CD4-positive, alpha-beta T cell treated with Interleukin-4 for 1 hour (primary cell): Measurements from ENCODE around the gene GAPDHS.
A peak's percentile ranks its signal among the peaks of the same experiment; 100 is the strongest.

ENCODE experiments used
- DNase-seq, 2 donors: peaks; one replicate each; pipeline ENCODE4 v3.0.0-alpha.2; 2020 to 2022

The GAPDHS gene

DNA sequence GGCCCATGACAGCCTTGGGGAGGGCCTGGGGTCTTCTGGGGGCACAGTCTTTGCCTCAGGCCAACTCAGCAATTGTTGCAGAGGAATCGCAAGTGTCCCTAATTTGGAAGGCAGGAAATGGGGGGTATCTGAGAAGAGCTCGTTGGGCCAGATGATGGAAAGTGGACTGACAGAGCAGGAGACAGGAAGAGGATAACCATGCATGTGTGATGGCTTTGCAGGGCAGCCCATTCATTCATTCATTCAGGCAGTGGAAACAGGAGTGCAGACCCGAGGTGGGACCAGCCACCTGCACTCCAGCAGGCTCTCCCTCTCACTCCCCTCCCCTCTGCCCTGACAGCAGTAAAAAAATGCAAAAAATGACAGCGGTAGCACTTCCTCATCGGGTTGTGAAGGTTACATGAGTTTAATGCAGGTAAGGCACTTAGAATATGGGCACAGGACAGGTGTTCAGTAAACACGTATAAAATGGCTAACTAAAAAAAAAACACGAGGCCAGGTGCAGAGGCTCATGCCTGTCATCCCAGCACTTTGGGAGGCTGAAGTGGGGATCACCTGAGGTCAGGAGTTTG lies 7.2 kb downstream of the GAPDHS start:
- DNase-seq, result no peak

GRCh38 chr19:35542209-35542608 lies 9.0 kb downstream of the GAPDHS start:
- no peak for DNase-seq

DNA sequence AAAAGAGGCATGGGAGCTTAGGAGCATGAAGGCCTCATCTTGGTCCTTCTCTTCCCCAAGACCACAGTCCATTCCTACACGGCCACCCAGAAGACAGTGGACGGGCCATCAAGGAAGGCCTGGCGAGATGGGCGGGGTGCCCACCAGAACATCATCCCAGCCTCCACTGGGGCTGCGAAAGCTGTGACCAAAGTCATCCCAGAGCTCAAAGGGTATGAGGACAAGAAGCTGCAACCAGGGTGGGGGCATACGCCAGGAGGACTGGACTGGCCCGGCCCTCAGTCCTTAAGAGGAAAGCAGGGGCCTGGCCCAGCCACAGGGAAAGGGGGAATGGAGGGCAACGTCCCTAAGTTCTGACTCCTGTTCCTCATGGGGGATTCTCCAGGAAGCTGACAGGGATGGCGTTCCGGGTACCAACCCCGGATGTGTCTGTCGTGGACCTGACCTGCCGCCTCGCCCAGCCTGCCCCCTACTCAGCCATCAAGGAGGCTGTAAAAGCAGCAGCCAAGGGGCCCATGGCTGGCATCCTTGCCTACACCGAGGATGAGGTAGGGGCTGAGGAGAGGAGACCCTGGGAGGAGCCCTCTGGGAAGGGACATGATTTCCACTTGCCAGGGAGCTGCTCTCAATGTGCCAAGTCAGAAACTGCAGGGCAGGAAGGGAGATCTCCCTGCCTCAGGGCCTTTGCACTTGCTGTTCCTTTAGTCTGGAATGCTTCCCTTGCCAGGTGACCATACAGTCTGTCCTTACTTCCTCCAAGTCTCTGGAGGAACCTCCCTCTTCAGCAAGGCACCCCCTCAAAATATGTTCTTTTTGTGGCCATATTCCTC lies 10.2 kb downstream of the GAPDHS start:
- DNase-seq, result no peak

DNA sequence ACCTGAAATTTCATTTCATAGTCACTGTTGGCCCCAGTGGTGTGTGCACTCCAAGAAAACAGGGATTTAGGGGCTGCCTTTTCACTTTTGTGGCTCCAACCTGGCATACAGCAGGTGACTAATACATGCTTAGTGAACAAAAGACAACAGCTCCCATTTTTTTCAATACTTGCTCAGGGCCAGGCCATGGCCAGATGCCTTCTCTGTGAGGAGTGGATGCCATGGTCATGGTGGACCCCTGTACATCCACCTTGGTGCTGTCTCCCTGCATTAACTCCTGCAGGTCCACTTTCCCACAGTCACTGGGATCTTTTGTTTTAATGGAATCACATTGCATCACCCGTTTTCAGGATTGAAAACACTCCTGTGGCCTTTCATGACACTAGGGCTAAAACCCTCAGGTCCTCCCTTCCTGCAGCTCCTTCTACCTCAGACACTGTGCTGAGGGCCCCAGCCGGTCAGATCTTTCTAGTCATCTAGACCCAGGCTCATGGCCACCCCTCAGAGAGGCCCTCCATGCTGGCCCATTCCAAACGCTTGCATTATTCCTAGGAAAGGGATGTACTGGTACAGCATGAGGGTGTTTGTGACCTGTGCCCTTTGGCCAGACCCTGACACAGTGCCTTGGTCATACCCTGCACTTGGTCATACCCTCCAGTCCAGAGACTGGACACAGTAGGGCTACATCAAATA lies 11.0 kb downstream of the GAPDHS start:
- no peak for DNase-seq

- peak; percentile 83 for DNase-seq
Measured at GRCh38 chr19:35545001-35545854, 12.0 kb downstream of the GAPDHS start, which contains the start of gene TMEM147. TMEM147 (plus strand) TSS chr19:35545626; CDS start chr19:35545740, 114 bp downstream.

DNA sequence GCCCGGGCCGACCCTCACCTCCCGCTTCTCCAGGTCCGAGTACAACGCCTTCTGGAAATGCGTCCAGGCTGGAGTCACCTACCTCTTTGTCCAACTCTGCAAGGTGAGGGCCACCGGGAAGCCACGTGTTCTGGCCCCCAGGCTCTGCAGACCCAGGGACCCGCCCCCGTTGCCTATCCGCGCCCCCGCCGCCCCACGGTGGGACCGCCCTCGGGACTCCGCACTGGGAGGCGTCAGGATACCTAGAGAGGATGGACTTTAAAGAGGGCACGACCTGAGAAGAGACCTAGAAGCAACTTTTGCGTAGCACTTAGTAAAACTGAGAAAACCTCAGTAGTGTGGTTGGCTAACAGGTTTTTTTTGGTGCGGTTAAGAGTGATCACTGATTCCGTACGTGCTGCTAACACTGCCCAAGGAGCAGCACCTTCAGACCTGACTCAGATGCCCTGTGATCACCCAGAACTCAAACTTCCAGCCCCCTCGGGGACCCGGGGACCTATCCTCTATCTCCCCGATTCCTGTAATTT lies 12.7 kb downstream of the GAPDHS start:
- DNase-seq, result peak; percentile 29 to 55

GRCh38 chr19:35546532-35546931 lies 13.3 kb downstream of the GAPDHS start:
- DNase-seq, result no peak

- DNase-seq, result peak; percentile 65 to 71
Measured at GRCh38 chr19:35549174-35549788, 16.0 kb downstream of the GAPDHS start.

DNA sequence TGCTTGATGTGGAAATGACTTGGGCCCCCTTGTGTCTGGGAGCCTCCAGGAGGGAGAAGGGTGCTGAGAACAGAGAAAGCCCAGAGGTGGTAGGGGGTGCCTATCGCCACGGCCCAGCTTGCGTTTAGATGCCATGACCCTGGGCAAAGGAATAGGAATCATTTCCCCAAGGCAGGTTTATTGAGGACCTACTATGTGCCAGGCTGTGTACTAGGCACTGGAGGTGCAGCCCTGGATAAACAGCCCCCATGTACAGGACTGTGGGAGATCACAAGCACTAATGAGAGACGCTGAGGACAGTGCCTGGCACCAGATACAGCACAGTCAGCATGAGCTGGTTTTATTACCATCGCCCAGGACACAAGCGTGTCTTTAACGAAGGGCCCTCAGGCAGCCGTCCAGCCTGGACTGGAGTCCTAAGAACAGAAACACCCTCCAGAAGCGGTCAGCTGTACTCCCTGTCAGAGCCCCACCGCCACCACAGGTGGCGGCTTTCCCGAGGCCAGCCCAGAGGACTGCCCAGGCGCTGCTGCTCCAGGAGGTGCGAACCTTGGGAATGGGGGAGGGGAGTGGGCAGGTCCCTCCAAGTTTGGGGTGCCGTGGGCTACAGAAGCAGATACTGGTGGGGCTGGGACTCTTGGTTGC lies 16.7 kb downstream of the GAPDHS start:
- no peak for DNase-seq

DNA sequence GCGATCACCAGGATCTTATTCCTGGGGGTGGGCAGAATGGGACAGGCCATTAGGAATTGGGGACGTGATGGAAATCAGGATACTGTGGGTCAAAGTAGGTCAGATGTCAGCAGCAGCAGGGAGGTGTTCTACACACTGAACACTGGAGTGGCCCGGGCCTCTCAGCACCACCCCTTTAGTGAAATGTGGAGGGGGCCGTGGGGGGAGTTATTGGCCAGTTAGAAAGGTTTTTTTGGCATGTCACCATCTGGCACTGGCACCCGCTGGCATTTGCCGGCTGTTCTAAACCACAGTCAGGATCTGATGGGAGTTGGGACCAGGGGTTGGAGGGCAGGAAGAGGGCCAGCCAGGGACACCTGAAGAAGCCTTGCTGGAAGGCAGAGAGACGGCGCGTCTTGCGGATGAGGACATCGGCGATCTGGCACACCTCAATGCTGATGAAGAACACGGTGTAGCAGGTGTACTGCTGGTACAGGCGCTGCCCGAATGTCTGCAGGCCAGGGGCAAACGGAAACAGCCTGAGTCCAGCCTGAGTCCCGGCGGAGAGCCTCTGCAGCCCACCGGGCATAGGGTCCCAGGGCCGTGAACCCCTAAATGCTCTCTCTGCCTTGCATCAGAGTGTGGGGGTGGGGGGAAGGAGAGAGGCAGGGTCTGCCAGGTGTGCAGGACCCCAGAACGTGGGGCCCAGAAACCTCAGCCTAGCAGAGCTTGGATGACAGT lies 18.0 kb downstream of the GAPDHS start:
- no peak for DNase-seq

GRCh38 chr19:35552534-35553384 lies 19.5 kb downstream of the GAPDHS start:
- DNase-seq, result no peak

DNA sequence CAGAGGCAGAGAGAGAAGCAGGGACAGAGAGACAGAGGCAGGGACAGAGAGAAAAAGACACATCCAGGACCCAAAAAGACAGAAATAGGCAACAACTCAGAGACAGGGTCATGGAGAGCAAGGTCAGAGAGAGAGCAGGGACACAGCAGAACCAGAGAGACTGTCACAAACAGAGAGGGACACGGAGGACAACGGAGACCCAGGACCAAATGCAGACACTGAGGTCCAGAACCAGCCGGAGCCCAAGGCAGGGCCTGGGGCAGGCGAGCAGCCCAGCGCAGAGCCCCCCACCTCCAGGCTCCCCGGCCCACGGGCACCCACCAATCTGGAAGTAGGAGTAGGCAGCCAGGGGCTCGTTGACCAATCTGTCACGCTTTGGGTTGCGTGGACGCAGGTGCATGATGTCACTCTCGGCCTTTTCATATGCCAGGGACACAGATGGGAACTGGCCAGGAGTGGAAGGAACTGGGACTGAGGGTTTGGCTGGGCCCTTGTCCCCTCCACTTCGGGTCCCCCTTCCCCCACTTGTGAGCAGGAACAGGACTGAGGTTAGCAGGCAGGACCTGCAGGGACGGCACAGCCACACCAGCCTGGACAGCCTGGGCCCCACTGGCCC lies 20.2 kb downstream of the GAPDHS start:
- DNase-seq, result no peak

DNA sequence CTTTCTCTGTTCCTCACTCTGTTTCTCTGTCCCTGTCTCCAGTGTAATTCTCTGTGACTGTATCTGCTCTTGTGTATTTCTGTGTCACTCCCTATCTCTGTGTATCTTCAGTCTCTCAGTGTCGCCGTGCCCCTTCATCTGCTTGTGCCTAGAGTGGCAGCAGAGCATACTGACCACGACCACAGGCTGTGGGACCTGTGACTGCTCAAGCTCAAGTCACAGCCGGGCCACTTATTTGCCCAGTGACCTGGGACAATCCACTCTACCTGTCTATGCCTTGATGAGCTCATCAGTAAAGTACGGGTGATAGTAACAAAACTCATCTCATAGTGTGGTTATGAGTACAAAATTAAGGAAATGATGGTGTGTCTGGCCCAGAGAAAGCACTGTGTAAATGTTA lies 20.8 kb downstream of the GAPDHS start:
- DNase-seq, result no peak

DNA sequence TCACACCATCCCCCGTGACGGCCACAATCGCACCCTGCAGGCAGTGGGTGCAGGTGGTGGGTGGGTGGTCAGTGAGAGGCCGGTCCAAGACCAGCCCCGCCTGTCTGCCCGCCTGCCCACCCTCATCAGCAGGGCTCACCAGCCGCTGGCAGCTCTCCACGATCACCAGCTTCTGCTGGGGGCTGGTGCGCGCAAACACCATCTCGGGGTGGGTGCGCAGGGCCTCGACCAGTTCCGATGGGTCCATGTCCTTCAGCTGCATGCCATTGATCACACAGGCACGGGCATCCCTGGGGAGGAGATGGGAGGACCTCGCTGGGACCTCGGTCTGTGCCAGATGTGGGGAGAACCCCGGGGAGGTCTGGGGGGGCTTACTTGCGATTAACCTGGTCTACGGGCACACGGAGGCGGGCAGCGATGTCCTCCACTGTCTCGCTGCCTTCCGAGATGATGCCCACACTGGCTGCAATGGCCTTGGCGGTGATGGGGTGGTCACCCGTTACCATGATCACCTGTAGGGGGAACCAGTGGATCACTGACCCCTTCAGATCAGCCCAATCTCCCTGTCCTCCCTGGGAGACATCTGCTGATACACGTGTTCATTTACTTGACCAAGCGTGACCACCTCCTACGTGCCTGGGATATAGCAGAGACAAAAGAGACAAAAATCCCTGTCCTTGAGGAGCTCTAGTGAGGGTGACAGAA lies 22.2 kb downstream of the GAPDHS start:
- DNase-seq, result no peak

GRCh38 chr19:35556025-35556590 lies 22.9 kb downstream of the GAPDHS start:
- DNase-seq, result no peak

GRCh38 chr19:35556846-35557538 lies 23.7 kb downstream of the GAPDHS start:
- no peak for DNase-seq

DNA sequence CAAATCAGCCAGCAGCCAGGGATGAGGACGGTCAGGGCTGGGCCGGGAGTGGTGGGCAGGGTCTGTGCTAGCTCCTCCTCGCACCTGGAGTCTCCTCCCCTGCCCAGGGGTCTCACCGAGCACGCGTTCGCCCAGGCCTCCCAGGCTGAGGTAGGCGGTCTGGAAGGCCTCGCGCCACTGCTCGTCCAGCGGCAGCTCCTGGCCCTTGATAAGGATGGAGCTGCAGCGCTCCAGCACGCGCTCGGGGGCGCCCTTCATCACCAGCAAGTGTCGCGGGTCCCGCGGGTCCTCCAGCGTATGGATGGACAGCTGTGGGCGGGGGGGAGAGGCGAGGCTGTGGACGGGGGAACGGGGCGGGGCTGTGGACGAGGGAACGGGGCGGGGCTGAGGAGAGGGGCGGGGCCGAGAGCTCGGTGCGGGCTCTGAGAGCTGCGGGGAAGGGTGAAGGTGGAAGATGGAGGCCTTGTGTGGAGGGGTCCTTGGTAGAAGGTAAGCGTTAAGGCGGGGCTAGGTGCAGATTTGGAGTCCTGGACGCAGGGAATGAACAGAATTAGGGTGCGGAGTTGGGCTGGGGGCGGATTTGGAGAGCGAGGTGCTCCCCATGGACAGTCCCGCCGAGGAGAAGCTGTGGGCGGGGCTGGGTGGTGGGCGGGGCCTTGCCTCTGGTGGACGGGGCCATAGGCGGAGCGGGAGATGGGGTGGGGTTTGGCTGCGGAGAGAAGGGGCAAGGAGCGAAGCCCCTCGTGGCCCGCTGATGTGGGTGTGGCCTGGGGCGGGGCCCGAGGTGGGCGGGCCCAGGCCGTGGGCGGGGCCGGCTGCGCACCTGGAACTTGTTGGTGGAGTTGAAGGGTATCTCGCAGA lies 24.5 kb downstream of the GAPDHS start:
- peak; percentile 54 to 63 for DNase-seq
